Activated gamma-delta T cell treated with anti-CD3 and anti-CD28 coated beads, Interleukin-2, amount 50 U/mL, for 16 hours (primary cell): ENCODE data around the gene CELF5.
A peak's percentile ranks its signal among the peaks of the same experiment; 100 is the strongest.
"Not testable (repeated sequence)": the region's sequence is repeated elsewhere in the genome, so short reads cannot be mapped to it uniquely, and the experiment has no call there.

Source experiments
- DNase-seq: peaks from one replicate; pipeline ENCODE4 v3.0.0-alpha.2; 2020; ENCODE audit warnings: low read depth

CELF5 gene

GRCh38 chr19:3322199-3322978 is 97.9 kb downstream of the CELF5 start:
- DNase-seq, result no peak

GRCh38 chr19:3323026-3323425 is 98.6 kb downstream of the CELF5 start:
- DNase-seq, result no peak

GRCh38 chr19:3323658-3324057 is 99.2 kb downstream of the CELF5 start:
- DNase-seq, result no peak

GRCh38 chr19:3324405-3324856 is 100.0 kb downstream of the CELF5 start:
- peak; percentile 66 for DNase-seq

GRCh38 chr19:3325451-3325850 is 101.0 kb downstream of the CELF5 start:
- DNase-seq, result no peak

- no peak for DNase-seq
Observed at GRCh38 chr19:3328743-3329142, 104.3 kb downstream of the CELF5 start.

GRCh38 chr19:3330047-3330446 is 105.6 kb downstream of the CELF5 start:
- DNase-seq, result no peak

- not testable (repeated sequence) for DNase-seq
Observed at GRCh38 chr19:3332232-3332631, 107.8 kb downstream of the CELF5 start.

- DNase-seq, result no peak
Observed at GRCh38 chr19:3333020-3333583, 108.6 kb downstream of the CELF5 start.

GRCh38 chr19:3333662-3334061 is 109.2 kb downstream of the CELF5 start:
- no peak for DNase-seq

- DNase-seq, result not testable (repeated sequence)
Observed at GRCh38 chr19:3334749-3335430, 110.4 kb downstream of the CELF5 start.

- DNase-seq, result no peak
Observed at GRCh38 chr19:3335431-3336350, 111.2 kb downstream of the CELF5 start.

- DNase-seq, result no peak
Observed at GRCh38 chr19:3336351-3336679, 111.9 kb downstream of the CELF5 start.

- DNase-seq, result no peak
Observed at GRCh38 chr19:3336680-3337523, 112.4 kb downstream of the CELF5 start.

GRCh38 chr19:3338541-3339181 is 114.2 kb downstream of the CELF5 start:
- peak; percentile 17 for DNase-seq

- DNase-seq, result no peak
Observed at GRCh38 chr19:3340340-3340739, 115.9 kb downstream of the CELF5 start.

- no peak for DNase-seq
Observed at GRCh38 chr19:3342246-3342645, 117.8 kb downstream of the CELF5 start.

GRCh38 chr19:3342962-3343361 is 118.5 kb downstream of the CELF5 start:
- not testable (repeated sequence) for DNase-seq

- DNase-seq, result no peak
Observed at GRCh38 chr19:3343619-3344502, 119.4 kb downstream of the CELF5 start.
